GM18873 (cell line): ENCODE data around the gene ITPK1.

Source experiments
- ATAC-seq: cut with Tn5 transposase; IDR thresholded peaks from one replicate; pipeline ENCODE4 v1.9.1; 2021; ENCODE audit warnings: mild to moderate bottlenecking, moderate library complexity, moderate number of reproducible peaks; ENCODE audit not compliant: unreplicated experiment, low FRiP score

The ITPK1 gene

DNA sequence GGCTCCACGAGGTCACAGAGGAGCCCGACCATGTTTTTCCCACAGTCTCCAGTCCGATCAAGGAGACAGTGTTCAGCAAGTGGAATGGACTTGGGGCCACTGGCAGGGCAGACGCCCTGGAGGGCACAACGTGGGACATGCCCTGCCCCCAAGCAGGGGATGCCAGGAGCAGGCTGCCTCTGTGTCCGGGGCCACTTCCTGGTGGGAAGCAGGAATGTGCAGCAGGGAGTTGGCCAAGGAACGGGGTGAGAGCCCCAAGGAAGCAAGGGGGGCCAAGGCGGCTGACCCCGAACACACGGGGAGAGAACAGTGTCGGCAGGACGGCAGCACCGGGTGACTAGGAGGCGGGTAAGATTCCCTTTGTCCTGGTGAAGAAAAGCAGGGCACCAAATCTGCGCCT is 100.2 kb downstream of the ITPK1 start:
- ATAC-seq, result no peak

DNA sequence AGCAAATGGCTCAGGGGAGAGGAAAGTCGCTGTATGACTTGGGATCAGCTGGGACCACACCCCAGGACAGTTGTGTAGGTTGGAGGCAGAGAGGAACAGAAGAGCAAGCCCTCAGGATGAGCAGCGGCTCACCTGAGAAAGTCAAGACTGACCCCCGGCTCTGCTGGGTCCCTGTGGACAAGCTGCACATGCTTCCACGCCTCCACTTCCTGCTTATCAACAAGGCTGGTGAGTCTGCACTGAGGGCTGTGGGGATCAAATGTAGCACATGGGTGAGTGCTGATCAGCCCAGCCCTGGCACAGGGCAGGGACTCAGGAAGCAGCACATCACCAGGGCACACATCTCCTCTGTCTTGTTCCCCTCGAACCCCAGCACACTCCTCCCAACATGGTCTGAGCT is 100.7 kb downstream of the ITPK1 start:
- ATAC-seq, result no peak

GRCh38 chr14:93014058-93015023 is 101.4 kb downstream of the ITPK1 start:
- no peak for ATAC-seq

DNA sequence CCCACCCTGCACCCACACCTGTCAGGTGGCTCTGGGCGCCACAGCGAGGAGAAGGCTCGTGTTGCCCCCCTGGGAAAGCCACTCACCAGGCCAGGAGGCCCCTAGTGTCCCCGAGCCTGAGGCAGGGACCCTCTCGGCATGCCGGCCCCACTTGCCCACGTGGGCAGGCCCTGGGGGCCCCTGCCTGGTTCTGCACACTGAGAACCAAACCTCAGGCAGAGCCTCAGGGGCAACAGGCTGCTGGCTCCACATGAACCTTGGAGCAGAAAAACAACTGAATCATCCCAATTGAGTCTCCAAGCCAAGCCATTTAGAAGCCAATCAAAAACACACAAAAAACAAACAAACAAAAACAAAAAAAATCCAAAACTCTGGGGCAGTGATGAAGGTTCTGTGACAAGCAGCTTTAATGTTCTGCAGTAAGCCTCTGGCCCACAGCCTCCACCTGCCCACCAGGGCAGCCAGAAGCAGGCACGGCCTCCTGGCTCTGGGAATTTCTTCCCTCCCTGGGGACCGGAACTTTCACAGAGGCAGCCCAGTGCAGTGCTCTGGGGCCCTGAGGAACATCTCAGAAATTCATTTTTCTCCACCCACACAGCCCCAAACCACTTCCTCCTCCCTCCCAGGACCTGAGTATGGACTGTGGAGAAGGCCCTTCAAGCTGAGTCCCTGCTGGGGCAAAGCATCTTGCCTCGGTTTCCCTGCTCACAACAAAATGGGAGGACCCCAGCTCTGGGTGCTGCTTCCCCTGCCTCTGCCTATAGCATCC is 102.6 kb downstream of the ITPK1 start:
- ATAC-seq, result no peak

DNA sequence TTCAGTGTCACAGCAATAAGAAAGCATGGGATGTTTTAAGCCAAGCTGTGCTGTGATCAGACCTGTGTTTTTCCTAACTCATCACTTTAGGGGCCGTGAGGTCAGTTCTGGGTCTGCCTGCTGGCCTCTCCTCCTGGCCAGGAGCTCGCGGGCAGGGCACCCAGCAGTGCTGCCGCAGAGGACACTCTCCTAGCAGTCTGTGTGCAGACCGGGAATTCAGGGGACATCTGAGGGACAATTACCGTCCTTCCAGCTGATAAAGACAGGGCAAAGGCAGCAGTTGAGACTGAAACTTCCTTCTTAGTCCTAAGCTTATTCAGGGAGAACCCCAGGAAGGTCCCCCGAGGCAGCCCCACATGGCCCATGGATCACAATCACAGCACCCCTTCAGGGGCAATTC is 103.2 kb downstream of the ITPK1 start:
- no peak for ATAC-seq

GRCh38 chr14:93011650-93012325 is 103.9 kb downstream of the ITPK1 start:
- ATAC-seq, result no peak

- no peak for ATAC-seq
Measured at GRCh38 chr14:93011141-93011529, 104.6 kb downstream of the ITPK1 start.

- ATAC-seq, result no peak
Measured at GRCh38 chr14:93010522-93011140, 105.1 kb downstream of the ITPK1 start.

GRCh38 chr14:93010130-93010499 is 105.6 kb downstream of the ITPK1 start:
- ATAC-seq, result no peak

DNA sequence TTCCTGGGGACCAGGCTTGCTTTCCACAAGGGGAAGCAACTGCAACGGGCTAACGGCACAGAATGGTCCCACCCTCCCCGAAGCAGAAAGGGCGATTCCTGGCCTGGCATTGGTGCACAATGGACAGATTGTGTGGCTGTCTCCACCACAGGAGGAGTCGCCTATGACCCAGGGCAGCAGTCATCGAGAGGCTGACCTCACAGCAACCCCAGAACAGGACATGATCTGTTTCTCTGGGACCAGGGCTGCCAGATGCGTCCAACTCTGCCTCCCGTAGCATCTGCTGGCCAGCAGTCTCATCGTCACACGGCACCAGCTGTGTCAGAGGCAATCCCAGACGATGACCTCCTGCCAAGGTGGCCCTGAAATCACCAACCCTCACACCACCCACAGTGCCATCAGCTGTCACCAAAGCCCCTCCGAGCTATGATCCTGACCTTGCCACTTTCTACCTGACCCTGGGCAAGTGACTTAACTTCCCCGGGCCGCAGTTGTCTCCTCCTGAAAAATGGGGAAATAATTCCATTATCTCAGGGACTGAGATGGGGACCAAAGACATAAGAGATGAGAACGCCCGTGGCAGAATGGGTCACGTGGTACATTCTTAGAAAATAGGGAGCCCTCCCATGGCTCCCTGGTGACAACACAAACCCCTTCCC is 106.1 kb downstream of the ITPK1 start:
- no peak for ATAC-seq

DNA sequence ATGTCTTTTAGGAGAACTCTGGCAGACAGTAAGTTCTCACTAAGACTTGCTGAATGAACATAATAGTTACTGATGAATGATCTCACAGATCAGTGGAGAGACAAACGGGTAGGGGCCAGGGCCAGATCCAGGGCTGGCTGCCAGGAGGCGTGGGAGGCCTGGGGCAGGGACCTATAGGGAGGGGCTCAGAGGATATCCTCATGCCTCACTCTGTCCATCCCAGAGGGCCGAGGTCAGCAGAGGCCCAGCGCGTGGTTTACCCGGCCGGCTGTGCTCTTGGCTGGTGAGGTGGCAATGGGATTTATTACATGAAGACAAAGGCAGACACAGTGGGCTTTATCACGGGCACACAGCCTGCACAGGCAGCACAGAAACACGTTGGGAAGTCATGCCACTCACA is 107.3 kb downstream of the ITPK1 start:
- ATAC-seq, result no peak

- ATAC-seq, result no peak
Measured at GRCh38 chr14:93007225-93007997, 108.3 kb downstream of the ITPK1 start.

DNA sequence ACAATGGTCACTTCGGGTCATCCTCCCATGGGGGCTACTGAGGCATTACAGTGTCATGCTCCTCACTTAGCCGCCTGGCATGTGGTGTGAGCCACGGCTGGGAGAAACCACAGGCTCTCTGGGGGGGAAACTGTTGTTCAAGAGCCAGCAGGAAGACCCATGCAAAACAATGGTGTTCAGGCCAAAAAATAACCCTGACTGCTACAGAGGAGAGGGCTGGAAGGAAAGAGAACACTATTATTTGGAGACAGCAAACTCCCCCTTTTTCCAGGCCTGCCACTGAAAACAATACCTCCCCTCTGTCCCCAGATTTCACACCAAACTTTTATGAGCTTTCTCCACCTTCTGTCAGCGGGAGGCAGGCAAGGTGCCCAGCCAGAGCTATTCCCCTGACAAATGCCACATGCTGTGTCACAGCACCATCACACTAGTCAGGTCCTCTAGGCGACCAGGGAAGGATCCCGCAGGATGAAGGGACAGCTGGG is 109.1 kb downstream of the ITPK1 start:
- no peak for ATAC-seq

GRCh38 chr14:93005838-93006237 is 109.9 kb downstream of the ITPK1 start:
- no peak for ATAC-seq

- no peak for ATAC-seq
Measured at GRCh38 chr14:93005135-93005813, 110.5 kb downstream of the ITPK1 start.

DNA sequence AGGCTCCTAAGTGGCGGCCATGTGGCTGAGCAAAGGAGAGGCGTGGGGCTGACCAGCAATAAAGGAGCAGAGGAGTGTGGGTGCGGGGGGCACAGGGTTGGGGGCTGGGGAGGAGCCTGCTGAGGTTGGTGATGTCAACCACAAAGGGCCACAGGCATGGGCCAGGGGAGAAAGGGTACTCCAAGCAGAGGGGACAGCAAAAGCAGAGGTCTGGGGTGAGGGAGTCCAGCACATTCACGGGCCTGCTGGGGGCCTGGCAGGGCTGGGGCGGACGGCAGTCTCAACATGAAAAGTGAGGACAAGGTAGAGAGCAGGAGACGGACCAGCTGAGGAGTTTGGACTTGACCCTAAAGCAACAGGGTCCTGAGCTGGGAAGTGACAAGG is 111.0 kb downstream of the ITPK1 start:
- no peak for ATAC-seq

- no peak for ATAC-seq
Measured at GRCh38 chr14:93003945-93004698, 111.6 kb downstream of the ITPK1 start.

- ATAC-seq, result no peak
Measured at GRCh38 chr14:93002851-93003298, 112.8 kb downstream of the ITPK1 start.
